ENCODE measurements around the gene EBI3.
"Not testable (repeated sequence)": the region's sequence is repeated elsewhere in the genome, so short reads cannot be mapped to it uniquely, and the experiment has no call there.

Gene EBI3

GRCh38 chr19:4200940-4201542 lies 28.3 kb upstream of the EBI3 start:
- no peak for FAIRE-seq

GRCh38 chr19:4201798-4202197 lies 27.5 kb upstream of the EBI3 start:
- FAIRE-seq = no peak

GRCh38 chr19:4206818-4207484 lies 22.4 kb upstream of the EBI3 start:
- no peak for FAIRE-seq

DNA sequence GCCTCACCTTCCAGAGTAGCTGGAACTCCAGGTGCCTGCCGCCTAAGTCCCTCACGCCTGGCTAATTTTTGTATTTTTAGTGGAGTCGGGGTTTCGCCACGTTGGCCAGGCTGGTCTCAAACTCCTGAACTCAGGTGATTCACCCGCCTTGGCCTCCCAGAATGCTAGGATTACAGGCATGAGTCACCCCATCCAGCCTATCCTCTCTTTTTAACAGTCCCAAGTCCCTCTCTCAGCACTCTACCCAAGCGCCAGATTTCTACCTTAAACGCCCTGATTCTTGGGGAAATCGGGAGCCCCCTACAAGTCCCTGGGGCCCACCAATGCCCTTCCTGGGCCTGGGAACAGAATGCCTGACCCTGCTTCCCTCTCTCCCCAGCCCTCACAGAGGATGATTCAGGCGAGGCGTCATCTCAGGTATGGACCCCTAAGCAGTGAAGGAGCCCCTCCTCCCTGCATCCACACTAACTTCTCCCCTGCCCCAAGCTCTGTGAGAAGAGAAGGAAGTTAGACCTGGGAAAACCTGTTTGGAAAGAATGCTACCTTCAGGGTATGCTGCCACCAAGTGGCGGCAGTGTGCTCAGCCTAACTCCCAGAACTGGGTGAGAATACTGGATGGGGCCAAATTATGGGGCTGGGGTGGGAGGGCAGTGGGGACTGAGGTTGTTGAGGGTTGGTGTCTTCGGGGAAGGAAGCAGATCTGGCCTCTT lies 20.8 kb upstream of the EBI3 start:
- FAIRE-seq = no peak

DNA sequence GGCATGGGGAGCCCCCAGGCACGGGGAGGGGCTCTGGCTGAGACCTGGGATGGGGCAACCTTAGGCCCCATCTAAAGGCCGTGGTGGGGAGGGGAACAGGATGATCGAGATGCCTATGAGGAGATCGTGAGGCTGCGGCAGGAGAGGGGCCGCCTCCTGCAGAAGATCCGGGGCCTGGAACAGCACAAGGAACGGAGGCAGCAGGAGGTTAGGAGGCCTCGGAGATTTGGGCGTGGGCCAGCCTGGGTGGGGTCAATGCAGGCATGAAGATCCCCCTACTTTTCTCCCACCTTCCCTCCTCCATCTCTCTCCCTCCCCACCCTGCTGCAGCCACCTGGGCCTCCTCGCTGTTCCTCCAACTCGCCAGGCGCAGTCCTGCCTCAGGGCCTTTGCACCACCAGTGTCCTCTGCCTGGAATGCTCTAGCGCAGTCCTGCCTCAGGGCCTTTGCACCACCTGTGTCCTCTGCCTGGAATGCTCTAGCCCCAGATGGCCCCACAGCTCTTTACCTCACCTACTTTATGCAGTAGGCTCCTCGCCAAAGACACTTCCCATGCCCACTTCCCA lies 19.1 kb upstream of the EBI3 start:
- no peak for FAIRE-seq

- no peak for FAIRE-seq
Observed at GRCh38 chr19:4213116-4213515, 16.2 kb upstream of the EBI3 start.

DNA sequence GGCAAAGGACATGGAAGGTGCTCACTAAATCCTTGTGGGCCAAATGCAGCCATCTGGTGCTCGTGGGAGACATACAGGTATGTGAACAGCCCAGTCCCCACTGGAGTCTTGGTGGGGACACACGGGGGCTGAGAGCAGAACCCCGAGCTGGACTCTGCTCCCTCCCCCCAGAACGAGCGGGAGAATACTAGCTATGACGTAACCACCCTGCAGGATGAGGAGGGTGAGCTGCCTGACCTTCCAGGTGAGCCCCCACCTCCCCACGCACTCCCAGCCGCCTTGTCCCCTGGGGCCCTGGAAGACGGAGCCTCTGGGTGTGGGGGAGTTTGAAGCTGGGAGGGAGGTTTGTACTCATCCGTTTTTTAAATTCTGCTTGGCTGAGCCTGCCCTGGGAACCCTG lies 13.5 kb upstream of the EBI3 start:
- no peak for FAIRE-seq

GRCh38 chr19:4216846-4217245 lies 12.5 kb upstream of the EBI3 start:
- no peak for FAIRE-seq

- FAIRE-seq = no peak
Observed at GRCh38 chr19:4217429-4218264, 11.7 kb upstream of the EBI3 start.

GRCh38 chr19:4218523-4218922 lies 10.8 kb upstream of the EBI3 start:
- not testable (repeated sequence) for FAIRE-seq

DNA sequence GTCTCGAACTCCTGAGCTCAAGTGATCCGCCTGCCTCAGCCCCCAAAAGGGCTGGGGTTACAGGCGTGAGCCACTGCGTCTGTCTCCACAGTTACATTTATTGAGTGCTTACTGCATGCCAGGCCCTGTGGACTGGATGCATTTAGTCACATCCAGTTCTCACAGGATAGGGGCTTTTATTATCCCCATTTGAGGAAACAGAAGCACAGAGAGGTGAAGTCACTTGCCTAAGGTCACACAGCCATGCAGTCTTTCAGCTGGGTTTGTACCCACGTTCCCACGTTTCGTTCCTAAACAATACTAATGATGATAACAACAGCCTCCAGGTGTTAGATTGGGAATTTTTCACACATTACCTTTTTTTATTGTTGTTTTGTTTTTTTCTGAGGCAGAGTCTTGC lies 9.1 kb upstream of the EBI3 start:
- FAIRE-seq = no peak

- no peak for FAIRE-seq
Observed at GRCh38 chr19:4224470-4224869, 4.9 kb upstream of the EBI3 start.

DNA sequence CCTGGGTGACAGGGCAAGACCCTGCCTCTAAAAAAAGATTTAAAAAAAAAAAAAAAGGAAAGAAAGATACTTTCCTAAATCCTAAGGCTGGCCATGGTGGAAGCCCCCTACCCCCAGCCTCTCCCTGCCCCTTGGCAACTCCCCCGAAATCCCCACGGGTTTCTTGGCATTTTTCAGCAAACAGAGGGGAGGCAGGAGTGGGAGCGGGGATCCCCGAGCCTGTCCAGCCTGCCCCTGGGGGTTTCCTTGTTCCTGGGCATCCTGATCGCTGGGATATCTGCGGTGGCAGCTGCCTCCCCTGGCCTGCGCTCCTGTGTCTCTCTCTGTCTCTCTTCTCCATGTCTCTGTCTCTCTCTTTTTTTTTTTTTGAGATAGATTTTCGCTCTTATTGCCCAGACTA lies 3.4 kb upstream of the EBI3 start:
- no peak for FAIRE-seq

- FAIRE-seq = no peak
Observed at GRCh38 chr19:4227771-4228170, 1.6 kb upstream of the EBI3 start.

DNA sequence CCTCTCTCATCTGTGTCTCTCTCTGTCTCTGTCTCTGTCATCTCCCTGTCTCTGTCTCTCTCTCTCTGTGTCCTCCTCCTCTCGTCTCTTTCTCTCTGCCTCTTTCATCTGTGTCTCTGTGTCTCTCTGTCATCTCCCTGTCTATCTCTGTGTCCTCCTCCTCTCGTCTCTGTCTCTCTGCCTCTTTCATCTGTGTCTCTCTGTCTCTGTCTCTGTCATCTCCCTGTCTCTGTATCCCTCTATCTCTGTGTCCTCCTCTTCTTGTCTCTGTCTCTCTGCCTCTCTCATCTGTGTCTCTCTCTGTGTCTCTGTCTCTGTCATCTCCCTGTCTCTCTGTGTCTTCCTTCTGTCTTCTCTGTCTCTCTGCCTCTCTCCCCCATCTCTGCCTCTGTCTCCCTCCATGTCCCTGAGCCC lies 551 bp upstream of the EBI3 start:
- FAIRE-seq = no peak

GRCh38 chr19:4230237-4230636 lies 914 bp downstream of the EBI3 start:
- not testable (repeated sequence) for FAIRE-seq

GRCh38 chr19:4231521-4231920 lies 2.2 kb downstream of the EBI3 start:
- FAIRE-seq = not testable (repeated sequence)

GRCh38 chr19:4232139-4232538 lies 2.8 kb downstream of the EBI3 start:
- FAIRE-seq = not testable (repeated sequence)

- no peak for FAIRE-seq
Observed at GRCh38 chr19:4232614-4233281, 3.4 kb downstream of the EBI3 start.

DNA sequence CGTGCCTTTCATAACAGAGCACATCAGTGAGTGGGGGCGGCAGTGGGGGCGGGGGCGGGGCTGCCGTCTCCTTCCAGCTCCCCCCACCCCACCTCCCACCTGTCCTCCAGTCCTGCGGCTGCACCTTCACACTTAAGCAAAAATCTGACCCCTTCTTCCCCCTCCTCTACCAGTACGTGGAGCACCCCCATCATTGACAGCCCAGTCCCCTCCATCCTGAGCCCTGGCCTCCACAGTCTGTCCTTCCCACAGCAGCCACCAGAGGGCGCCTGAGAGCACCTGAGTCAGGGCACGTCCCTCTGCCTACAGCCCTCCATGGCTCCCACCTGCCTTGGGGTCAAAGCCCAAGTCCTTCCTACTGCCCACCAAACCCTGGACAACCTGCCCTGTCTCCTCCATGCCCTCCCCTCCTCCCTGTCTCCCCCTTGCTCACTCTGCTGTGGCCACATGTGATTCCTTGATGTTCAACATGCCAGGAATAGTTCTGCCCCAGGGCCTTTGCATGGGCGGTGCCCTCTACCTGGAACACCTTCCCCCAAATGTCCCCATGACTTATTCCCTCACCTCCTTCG lies 4.0 kb downstream of the EBI3 start:
- FAIRE-seq = no peak

- FAIRE-seq = no peak
Observed at GRCh38 chr19:4234142-4234861, 5.0 kb downstream of the EBI3 start.

DNA sequence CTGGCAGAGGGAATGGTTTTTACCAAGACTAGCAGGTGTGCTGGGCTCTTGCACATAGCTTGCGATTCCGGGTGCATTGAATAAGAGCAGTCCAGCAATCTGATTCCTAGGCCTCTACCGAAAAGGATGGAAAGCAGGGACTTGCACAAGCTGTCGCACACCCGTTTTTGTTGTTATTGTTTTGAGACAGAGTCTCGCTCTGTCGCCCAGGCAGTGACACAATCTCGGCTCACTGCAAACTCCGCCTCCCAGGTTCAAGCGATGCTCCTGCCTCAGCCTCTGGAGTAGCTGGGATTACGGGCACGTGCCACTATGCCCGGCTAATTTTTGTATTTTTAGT lies 5.5 kb downstream of the EBI3 start:
- FAIRE-seq = no peak
